NCI-H446 (cell line): ENCODE results near the gene ATG7.

ENCODE experiments used
- DNase-seq, 2 experiments: peaks; one replicate each; lab custom pipeline; 2025; lab: John Stamatoyannopoulos, UW

ATG7 gene

DNA sequence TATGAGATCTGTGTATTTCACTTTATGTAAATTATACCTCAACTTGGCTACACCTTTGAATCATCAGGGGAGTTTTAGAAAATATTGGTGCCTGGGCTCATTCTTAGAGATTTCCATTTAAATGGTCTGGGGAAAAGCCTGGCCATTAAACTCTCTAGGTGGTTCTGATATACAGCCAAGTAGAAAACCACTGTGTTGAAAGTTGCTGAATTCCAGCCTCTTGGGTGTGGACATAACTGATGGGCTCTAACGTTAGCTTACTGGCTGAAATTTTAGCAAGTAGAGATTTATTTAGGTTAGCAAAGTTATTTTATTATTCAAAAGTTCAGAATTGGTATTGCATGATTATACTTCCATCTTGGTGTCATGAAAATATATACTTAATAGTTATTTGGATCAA, 84.1 kb downstream of the ATG7 start:
- DNase-seq = no peak

DNA sequence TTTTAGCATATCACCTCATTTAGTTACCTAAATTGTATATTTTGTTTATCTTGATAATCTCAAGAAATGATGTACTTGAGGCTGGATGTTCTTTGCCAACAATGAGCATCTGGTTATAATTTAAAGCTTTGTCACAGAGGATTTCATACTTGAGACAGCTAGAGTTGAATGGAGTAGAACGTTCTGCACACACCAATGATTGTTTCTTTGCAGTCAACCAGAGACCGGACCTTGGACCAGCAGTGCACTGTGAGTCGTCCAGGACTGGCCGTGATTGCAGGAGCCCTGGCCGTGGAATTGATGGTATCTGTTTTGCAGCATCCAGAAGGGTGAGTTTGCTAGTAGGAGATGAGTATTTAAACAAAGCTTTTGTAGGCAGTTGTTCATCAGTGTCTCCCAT, 90.4 kb downstream of the ATG7 start:
- no peak for DNase-seq

DNA sequence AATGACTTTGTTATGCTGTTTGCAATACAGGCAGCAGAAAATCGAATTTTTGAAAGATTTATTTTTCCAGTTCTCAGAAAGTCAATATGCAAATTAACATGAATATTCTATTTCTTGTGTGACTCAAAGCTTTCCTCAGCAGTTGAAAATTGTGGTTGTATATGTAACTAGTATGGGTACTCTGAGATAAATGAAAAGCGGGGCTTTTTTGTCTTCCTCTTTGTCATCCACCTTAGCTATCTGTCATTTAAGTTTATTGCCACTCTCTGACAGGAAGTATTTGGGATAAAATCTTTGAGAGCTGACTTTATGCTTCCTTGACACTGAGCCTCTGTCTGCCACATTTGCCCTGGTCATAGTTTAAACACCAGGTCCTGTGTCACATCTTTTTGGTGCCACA, 91.5 kb downstream of the ATG7 start:
- DNase-seq = no peak

DNA sequence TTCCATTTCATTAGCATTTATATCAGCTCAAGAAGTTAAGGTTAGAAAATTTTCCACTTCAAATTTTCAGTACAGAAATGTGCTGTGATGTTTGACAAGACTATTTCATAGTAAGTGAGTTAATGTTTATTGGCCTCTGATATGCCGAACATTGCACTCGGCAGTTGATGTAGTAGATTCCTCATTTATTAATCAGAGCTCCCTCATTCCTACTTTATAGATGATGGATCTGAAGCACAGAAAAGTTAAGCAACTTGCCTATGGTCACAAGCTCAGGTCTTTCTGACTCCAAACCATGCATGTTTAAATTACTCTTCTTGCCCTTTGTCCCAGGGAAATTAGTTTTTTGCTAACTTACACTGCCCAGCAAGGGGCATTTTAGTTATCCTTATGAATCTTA, 92.0 kb downstream of the ATG7 start:
- no peak for DNase-seq

DNA sequence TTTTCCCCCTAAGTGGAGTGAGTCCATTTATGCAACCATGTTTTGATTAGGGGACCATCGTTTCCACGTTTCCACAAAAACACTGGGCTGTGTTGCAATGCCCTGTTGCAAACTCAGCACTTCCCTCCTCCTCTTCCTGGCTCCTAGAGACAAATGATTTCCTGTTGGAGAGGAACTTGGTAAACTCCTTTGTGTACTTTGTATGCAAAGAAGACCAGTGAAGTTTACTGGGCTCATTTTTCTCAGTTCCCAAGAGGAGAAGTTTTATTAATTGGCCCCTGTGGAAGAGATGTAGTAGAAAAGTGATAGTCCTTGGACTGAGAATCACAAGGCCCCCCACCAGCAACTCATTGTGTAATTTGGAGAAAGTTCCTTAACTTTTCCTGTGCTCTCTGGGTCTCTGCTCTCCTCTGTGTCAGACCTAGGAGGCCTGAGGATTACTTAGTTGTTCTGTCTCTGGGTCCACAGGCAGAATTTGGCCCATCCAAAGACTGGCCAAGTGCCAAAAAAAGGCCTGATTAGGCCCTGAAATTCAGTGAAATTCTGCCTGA, 95.0 kb downstream of the ATG7 start:
- no peak for DNase-seq

DNA sequence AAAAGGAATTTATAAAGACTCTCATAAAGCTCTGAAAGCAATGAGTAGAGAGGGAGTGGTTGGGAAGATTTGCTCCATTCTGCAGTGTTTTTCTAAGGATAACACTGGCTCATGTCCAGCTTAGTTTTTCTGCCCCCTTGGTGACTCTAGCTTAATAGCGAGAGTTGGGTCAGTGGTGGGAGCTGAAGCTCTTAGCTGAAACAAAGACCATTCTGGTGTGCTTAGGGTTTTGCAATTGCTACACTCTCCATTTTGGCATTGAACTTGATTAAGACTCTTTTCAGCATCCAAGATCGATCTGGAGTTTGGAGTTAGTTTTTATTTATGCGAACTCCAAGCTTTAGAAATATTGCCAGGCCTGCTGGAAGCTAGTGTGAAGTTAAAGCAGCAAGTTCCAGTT, 98.0 kb downstream of the ATG7 start:
- no peak for DNase-seq

DNA sequence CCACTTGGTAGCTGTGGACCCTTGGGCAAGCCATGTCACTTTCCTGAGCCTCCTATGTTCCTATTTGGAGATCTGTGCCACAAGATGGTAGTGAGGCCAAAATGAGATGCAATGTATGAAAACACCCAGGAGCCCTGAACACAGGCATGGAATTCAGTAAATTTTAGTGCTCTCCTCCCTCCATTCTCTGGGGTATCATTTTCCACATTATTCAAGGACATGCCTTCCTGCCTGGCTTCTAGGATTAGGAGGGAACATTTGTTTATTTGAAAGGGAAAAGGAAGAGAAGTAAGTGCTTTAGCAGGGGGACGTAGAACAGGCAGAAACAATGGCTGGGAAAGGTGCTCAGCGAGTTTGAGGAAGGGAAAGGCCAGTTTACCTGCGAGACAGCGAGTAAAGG, 98.8 kb downstream of the ATG7 start:
- no peak for DNase-seq

DNA sequence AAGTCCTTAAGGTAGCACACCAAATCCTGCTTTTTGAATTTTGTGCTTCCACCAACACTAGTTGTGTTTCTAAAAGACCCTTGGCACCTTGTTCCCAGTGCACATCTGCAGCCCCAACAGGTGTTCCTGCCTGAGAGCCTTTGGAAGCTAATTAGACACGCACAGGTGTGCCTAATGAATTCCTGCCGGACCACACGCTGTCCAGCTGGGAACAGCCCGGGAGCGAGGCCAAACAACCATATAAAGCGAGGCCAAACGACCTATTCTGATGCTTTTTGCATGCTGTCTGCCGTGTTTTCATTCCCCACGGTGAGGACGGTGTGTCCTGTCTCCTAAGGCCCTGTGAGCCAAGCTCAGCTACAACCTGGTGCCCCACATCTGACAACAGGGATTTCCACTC, 99.5 kb downstream of the ATG7 start:
- no peak for DNase-seq

DNA sequence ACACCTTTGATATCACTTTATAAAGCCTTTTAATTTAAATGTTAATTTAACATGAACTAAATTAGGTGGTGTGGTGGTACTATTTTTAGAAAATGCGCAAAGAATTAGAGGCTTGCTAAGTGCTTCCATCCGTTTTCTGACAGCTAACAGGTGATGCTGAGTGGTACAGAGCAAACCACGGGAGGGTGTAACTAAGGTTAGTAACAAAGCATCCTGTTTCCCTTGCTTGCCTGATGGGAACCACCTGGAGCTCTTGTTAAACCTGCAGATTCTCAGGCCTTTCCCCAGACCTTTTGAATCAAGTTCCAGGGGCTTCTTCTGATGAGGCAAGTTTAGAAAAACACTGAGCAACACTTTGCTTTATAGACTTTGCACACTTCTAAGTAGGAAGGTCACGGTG, 101.0 kb downstream of the ATG7 start:
- no peak for DNase-seq

DNA sequence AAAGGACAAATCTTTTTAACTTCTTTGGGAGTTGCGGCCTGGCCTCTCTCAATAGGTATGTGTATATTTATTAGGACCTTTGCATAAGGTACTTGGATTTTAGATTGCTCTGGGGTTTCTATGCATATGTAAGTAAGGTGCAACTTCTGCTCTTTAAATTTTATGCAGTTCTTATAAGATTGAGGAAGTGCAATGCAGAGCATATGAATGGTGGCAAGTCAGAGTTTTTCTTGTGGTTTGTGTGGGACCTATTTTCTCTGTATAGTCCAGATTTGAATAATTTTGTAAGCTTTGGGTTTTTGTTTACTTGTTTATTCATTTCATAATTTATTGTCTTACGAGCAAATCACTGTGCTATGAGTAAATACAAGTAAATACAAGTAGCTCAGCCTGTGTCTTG, 101.5 kb downstream of the ATG7 start:
- no peak for DNase-seq

DNA sequence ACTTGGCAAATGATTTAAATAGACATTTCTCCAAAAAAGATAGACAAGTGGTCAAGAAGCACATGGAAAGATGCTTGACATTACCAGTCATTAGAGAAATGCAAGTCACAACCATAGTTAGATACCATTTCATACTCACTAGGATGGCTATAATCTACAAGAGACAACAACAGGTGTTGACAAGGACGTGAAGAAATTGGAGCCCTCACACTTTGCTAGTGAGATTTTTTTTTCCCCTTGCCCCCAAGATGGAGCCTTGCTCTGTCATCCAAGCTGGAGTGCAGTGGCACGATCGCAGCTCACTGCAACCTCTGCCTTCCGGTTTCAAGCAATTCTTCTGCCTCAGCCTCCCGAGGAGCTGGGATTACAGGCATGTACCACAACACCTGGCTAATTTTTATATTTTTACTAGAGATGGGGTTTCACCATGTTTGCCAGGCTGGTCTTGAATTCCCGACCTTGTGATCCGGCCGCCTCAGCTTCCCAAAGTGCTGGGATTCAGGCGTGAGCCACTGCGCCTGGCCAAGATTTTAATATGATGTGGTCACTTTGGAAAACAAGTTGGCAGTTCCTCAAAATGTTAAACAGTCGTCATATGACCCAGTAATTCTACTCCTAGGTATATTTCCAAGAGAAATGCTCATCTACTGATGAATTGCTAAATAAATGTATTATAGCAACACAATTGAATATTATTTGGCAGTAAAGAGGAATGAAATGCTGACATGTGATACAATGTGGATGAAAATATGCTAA, 103.3 kb downstream of the ATG7 start:
- no peak for DNase-seq

DNA sequence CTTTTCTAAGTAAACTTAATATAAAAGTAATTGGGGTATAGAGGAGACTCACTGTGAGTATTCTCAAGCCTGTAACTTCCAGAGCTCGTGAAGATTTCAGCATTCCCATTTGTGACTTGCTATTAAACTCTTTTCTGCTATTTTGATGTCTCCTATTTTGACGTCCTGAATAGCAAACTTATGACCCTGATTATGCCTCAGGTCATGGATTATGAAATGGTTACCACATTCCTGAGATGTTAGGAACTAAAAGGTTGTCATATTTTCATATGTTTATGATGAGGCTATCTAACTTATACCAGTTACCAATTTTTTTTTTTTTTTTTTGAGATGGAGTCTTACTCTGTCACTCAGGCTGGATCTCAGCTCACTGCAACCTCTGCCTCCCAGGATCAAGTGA, 105.5 kb downstream of the ATG7 start:
- DNase-seq = no peak

DNA sequence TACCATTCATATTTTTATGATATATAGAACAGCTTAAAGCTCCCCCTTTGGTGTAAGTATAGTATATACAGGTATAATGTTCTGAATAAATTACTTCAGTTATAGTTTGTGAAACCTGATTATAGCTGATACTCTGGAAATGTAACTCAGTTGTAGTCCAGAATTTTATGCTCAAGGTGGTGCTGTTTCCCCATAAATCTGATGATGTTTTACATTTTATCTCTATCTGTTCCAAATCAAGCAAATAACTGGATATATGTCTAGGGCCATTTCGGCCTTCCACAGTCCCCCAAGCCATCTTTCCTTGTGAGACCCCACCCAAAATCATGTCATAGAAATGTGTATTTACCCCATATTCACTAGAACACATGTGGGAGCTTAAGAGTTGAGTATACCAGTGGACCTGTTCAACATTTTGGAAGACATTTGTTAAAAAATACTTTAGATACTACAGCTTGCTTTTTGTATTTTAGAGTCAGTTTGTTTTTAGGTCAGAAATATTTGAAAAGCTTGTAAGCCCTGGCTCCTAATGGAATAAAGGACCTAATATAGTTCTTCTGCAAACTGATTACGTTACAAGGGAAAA, 107.1 kb downstream of the ATG7 start:
- DNase-seq = peak in 1 of 2 experiments; percentile 12

DNA sequence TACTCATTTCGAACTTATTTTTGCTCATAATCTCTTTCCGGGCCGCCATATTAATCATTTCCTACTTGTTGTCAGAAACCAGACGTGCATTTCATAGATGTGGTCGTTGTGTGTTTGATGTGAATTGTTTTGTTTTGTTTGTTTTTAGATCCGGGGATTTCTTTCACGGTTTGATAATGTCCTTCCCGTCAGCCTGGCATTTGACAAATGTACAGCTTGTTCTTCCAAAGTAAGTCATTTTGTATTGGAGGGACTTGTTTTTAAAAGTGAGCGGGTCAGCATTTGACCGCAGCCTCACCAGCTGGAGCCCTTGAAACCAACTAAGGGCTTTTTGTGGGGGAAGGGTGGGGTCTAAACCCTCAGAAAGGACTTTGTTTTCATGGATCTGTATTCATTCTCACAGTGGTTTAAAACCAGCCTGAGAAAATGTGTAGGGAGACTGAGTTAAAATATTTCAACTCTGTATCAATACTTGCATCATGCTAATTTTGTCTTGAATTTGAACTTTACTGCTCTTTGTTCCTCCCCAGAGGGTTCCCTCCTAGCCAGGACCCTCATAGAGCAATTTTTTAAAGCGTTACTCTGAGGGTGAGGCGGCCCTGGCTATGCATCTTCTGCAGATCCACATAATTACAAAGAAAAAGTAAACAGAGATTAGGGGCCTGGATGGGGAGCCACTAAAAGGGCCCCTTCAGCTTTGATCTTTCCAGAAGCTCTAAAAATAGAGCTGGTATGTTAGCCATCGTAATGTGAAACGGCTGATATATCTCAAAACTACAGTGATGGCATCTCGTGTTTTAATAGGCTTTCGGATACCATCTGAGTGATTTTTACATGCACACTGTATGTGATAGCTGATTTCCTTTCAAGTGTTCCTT, 107.9 kb downstream of the ATG7 start:
- DNase-seq = no peak

DNA sequence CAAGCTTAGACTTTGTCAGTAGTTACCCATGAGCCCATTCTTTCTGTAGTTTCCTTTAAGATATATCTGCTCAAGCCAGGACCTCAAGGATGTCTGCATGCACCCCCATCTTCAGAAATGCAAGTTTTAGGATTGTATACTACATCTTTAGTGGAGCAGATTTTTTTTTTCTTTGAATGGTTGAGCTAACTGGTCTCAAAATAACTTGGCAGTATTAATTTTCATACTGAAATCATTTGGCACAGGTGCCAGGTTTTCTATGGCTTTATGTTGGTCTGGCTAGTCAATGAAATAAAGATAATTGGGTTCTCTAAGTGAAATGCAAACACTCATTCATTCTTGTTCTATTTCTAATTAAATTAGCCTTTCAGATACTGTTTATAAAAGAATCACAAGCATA, 108.9 kb downstream of the ATG7 start:
- no peak for DNase-seq

DNA sequence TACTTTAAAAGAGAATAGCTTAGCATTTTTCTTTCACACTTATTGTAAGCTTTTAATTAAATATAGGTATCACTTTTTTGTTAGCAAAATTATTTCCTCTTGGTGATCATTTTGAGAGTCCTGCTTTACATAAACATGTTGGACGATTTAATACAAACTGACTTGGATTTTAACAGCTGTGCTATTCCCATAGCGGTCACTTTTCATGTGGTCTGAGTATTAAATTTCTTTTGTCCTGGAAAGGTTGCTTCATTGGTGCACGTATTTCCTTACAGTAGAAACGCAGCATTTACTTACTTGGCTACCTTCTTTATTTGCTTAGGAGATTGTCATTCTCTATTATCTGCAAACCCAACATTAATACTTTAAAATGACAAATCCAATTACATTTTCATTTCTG, 109.4 kb downstream of the ATG7 start:
- DNase-seq = no peak

DNA sequence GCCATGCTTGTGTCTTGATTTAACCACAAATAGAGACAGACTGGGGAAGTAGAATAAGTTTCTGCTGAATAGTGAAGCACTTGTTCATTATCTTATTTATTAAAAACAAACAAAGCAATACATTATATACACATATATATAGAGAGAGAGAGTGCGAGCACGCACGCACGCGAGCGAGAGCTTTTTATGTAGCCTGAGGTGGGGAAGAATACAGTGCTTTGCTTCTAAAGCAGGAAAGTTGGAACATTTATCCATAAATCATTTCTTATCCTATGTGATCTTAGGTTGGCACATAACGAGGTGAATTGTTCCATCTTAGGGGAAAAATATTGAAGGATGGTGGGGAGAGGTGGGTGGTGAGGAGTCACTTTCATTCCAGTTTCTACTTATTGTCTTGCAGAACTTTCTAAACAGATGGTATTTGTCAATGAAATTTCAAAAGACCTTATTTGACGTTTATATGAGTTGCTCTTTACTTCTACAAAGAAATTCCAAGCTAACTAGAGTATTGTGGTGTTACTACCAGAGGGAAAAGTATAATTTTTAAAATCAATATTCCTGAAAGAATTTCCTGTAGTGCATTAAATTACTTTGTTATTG, 110.0 kb downstream of the ATG7 start:
- no peak for DNase-seq

DNA sequence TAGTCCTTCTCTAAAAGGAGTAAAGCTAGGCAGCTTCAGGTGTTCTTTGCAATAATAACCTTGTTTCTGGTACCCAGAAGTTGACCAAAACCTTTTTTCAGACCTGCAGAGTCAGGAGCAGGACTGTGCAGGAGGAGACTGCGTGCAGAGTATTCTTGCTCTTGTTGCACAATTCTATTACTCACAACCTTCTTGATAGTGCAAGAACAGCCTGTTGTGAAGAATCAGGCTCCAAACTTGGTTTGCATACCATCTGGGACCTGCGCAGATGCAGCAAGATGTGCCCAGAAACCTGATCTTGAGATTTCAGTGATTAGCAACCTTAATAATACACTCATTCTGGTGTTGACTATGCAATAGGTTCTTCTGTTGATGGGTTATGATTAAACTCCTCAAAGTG, 111.9 kb downstream of the ATG7 start:
- DNase-seq = no peak

DNA sequence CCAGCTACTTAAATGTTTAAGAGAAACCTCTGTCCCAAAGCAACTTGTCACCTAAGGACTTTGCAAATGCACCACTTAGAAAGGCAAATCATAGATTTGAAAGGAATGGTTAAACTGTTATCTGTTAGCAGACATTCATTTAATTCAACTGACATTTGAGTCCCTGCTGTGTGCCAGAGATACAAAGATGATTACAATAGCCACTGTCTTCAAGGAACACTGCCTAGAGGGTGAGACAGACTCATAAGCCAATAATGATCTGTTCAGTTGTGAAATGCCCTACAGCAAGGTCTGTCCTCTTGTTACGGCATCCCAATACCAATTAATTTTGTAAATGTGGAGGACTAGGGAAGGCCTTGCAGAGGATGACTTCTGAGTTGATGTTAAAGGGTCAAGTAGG, 113.1 kb downstream of the ATG7 start:
- DNase-seq = no peak

DNA sequence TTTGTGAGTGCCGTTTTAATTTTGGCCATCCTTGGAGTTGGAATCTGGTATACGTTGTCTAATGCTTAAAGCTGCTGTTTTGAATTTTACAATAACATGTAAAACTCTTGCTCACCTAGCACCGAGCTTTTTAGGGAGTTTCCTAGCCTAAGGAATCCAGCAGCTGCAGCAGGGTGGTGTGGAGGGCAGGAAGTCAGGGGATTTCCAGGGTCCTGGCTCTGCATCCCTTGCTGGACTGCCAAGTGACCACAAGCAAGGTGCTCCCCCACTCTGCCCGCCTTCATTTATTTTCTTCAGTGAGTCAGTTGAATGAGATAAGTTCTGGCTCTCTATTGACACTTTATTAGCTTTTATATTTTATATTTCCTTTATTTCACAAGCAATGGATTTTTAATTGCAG, 113.7 kb downstream of the ATG7 start:
- DNase-seq = no peak

DNA sequence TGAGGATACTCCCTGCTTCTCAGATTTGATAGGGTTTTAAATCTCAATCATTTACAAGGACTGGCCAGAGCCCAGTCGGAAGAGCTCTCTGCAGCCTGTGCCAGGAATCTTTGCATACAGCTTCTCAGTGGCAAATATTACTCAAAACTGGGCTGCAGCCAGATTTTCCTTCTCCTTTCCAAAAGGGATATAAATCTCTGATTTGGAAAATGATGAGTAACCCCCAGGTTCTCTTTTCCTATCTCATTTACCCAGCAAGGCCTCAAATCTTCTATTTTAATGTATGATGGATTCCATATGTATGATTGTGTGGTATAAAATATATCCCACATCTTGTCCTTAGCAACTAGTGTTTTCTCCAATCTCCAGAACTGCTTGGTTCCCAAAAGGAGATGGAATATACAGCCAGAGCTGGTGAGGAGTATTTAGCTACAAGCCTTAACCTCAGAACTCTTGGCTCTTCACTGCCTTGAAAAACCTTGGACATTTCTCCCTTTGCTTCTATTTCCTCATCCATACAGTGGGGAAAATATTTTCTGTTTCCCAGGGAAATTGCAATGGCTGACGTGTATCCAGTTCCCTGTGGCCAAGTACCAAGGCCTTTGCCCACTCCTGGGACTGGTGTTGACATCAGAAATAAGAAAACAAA, 114.4 kb downstream of the ATG7 start:
- peak in 1 of 2 experiments; percentile 20 for DNase-seq
